GM18858 (cell line): ENCODE measurements around the gene DNASE1.

Experiments used
- ATAC-seq: cut with Tn5 transposase; IDR thresholded peaks from one replicate; pipeline ENCODE4 v1.9.1; 2021; ENCODE audit not compliant: unreplicated experiment

Gene DNASE1

DNA sequence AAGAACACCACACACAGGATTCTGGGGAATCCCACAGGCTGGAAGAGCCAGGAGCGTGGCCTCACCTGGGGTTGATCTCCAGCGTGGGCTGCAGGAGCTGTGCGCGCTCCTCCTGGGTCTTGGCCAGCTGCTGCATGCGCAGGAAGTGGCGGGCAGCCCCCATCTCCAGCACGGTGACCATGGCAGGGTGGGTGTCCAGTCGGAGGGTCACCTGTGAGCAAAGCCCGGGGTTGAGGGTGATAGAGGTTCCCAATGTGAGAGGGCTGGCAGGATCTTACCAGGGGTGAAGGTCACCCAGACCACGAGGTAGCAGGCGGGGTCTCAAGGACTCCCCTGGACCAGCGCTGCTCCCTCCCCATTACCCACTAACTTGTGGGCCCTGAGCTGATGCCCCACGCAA is 7.4 kb downstream of the DNASE1 start:
- ATAC-seq = no peak

DNA sequence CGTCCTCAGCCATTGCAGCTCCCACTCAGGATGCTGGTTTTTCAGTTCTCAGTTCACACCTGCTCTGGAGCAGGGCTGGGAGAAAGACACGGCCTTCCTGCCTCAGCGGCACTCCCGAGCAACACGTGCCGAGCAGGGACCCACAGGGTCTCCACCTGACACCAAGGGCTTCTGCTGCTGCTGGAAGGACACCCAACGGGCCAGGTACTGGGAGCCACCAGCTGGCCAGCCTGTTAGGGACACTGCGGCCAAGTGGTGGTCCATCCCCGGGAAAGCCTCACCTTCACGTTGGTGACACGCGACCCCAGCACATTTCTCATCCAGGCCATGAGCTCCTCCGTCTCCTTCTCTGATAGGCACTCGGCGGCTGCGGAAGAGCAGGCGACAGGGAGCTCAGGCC is 8.1 kb downstream of the DNASE1 start:
- ATAC-seq = no peak

DNA sequence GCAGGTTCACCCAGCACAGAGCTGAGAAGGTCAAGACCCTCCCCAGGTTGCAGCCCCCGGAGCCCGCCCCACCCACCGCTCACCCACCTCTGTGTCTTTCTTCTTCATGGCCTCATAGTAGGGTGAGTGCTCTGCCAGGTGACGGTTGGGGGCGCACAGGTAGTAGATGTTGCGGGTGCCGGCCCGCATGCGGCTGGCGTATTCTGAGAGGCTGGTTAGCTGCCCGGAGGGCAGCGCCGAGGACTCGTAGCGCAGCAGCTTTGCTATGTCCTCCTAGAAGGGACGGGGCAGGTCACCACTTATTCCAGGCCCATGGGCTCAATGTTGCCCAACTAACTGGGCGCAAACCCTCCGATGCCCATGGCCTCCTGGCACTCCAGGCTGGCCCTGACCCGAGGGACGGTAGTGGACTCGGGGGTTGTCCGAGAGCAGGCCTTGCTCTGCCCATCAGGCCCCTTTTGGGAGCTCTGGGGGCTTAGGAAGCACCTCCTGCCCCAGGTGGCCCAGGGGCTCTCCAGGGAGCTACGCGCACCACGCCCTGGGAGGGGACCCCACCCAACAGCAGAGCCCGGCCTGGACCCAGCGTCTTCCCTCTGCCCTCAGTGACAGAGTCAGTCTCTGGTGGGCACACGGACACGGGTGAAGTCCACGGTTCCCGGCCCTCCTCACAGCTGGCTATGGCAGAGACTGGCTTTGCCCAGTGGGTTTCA is 9.9 kb downstream of the DNASE1 start:
- no peak for ATAC-seq

DNA sequence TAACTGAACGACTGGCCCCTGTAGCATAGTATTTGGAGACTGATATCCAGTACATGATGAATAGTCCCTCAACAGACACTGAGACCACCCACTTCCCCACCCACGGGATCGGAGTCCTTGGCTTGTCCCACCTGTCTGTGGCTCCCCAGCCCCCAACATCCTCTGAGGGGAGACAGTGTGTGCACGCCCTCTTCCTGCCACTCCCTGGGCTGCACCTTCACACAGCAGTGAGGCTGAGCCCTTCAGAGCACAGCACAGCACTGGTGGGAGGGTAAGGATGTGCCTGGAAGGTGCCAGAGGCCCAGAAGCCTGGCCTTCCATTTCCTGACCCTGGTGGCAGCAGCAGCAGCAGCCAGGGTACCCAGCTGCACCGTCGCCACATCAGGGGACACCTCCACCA is 11.0 kb downstream of the DNASE1 start:
- no peak for ATAC-seq

DNA sequence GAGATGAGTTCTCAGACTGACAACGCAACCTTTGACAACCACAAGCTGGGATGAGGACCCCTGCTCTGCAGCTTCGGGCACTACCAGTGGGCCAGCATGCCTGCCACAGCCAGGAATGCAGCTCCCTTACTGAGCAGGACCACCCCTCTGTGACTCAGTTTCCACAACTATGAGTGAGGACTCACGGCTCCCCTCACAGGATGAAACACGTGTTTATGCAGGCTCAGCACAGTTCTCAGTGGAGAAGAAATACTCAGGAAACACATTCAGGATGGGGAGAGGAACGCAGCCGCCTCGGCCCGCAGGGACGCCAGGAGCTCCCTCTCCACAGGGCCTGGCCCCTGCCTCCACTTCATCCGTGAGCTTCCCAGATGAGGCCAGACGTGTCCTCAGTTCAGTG is 14.1 kb downstream of the DNASE1 start:
- no peak for ATAC-seq

DNA sequence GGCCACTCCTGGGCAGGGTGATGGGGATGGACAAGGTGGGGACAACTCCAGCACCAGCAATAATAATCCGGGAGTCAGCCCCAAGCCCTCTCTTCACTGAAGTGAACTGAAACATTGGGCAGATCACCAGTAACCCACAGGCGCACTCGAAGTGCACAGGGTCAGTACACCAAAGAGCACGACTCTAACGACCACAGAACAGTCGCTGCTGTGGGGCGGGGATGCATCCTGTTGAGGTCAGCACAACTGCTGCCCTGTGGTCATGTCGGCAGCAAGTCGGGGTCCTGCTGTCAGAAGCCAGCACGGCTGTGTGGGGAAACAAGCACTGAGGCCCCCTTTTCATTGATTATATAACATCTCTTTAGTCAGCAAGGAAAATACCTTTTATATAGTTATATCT is 14.6 kb downstream of the DNASE1 start:
- ATAC-seq = no peak

DNA sequence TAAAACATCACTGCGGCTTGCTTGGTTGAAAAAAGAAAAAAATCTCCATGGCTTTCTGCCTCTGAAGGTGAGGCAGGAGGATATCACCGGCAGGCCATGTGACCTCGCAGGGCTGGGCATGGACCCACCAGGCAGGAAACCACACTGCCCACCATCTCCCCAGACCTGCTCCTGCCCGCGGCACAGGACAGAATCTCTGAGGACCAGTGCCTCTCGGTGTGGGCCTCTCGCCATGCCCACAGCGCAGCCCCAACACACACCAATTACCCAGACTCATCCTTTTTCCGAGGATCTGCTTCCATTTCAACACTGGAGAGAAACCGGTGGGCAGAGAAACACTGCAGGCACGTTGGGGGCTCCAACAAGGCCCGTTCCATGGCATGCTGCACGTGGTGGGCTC is 16.2 kb downstream of the DNASE1 start:
- no peak for ATAC-seq

DNA sequence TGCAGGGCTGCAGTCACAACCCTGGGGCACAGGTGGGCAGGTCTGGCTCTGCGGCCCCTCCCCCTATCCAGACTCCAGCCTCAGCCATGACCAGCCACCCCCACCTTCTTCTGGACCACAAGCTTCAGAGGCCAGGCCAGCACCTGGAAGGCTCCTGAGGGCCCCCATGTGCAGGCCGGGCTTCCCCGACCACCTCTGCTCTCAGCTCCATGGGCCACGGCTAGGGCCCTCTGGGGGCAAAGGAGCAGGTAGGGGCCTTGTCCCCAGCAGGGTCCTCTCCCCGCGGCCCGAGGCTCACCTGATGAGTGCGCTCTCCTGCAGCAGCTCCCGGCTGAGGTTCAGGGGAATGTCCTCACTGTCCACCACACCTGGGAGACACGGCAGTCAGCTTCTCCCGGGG is 16.9 kb downstream of the DNASE1 start:
- no peak for ATAC-seq

DNA sequence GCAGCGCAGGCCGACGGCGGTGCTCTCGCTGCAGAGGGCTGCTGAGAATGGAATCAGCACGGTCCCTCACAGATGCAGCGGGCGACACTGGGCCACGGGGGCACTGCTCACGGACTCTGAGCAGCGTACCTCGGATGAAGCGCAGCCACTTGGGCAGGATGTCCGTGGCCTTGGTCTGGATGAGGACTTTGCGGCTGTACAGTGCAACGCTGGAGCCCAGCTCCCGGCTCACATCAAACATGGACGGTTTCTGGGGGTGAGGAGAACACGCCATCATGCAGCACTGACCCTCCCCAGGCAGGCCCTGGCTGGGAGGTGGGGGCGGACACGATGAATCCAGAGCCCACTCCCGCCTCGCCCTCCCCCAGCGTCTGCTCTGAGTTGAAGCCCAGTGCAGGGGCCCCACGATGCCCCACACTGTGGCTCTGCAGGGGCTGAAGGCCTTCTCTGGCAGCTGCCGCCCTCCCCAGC is 18.1 kb downstream of the DNASE1 start:
- ATAC-seq = no peak

DNA sequence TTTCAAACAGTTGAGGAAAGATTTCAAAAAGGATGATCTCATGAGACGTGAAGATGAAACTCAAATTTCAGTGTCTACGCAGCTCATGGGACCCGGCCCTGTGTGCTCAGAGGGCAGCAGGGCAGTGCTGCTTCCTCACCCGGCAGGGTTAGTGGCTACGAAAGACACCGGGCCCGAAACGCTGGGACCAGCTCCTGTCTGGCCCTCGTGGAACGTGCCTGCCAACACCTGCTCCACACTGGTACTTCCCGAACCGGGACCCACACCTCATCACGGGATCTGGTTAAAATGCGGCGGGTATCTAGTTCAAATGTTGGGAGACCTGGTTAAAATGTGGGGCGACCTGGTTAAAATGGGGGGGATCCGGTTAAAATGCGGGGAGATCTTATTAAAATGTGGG is 18.7 kb downstream of the DNASE1 start:
- no peak for ATAC-seq

DNA sequence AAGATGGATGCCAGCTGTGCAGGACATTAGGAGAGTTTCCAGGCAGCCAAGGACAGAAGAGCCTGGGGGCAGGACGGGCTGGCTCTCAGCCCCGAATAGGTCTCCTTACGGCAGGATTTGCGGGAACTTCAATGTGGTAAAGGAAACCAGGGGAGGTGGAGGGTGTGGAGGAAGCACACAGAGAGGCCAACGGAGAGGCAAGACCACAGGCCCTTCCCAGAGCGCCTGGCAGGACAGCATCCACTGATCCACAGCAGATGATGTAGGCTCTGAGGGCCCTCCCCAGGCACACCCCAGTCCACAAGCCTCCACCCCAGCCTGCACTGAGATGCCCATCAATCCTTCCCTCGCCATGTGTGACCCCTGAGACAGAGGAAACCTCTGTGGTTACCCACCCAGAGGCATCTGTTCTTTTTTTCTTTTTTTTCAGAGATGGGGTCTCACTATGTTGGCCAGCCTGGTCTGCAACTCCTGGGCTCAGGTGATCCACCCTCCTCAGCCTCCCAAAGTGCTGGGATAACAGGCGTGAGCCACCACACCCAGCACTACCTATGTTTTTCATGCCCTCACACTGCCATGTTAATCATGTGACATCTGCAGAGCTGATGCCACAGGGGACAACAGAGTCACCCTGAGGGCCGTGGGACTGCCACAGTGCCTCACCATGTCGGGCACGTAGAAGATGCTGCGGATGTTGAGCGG is 19.3 kb downstream of the DNASE1 start:
- ATAC-seq = no peak

DNA sequence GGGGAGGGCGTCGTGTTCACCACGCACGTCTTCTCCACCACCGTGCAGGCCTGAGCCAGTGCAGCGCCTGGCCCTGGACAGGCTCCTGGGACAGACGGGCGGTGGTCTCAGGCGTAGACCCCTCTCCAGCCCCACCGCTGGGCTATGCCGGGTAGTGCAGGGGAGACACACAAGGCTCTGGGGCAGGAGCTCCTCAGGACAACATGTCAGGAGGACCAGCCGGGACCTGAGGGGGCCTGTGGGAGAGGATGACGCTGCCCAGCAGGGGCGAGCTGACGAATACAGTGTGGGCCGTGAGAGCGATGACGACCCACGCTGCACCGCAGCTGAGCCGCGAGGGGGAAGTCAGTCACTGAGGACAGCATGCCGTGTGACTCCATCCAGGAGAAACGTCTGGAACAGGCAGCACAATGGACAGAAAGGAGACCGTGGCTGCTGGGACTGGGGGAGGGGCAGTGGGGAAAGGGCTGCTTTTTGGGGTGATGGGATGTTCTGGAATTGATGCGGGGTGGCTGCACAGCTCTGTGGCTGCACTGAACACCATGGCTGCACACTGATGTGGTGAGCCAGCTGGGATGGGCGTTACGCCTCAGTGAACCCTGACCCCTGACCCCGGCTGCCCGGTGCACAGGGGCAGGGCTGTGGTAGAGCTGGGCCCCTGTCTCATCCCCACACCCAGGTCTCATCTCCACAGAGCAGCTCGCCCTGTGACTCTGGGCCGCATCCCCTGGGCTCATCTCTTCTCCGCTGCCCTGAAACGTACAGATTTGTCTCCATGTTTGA is 20.2 kb downstream of the DNASE1 start:
- ATAC-seq = no peak

DNA sequence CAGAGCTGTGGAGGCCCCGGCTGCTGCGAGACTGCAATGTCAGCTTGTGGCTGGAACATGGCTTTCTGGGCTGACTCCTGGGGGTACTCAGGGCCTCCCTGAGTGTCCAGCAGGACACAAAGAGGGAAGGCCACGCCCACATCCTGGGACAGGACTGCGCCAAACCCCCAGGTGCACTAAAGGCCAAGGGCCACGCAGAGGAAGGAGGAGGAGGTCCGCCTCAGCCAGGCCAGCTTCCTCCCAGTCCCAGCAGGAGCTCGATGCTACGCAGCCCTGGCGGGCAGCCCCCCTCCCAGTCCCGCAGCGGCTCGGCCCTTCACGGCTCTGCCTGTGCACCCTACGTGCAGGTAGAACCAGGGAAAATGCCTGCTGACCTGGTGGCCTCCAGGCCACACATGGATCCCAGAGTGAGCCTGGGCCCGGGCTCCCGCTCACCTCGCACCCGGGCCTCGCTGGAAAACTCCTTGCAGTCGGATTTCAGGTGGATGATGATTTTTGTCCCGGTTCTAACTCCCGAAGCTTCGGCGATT is 21.2 kb downstream of the DNASE1 start:
- ATAC-seq = no peak

DNA sequence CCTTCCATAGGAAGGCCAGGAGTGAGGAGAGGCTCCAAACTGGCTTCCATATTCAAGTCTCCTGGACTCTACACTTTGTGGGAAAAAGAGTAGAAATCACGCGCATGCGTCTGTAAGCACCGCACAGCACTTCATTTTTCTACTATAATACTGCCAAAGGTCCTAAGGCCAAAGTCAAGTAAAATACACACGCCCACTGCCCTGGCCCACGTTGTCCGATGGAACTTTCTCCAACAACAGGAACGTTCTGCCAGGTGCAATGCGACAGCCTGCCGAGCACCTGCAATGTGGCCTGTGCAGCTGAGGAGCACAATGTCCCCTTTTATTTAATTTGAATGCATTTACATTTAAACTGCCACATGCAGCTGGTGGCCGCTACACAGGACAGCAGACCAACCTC is 23.5 kb downstream of the DNASE1 start:
- no peak for ATAC-seq

DNA sequence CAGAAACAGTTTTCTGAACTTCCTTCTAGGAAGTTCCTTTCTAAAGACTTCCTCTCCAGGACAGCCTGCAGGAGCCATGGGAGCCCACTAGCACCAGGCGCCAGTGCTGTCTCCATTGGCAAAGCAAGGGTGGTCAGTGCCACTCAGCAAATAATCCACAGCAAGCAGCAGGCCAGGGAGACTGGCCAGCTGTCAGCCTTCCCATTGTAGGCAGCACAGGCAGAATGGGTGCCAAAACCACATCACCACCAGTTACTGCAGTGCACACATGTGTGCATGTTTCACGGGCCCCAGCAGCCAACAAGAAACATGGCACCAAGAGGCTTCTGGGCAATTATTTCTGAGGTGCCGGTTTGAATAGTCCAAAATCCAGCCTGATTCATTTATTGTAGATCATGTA is 26.7 kb downstream of the DNASE1 start:
- no peak for ATAC-seq

DNA sequence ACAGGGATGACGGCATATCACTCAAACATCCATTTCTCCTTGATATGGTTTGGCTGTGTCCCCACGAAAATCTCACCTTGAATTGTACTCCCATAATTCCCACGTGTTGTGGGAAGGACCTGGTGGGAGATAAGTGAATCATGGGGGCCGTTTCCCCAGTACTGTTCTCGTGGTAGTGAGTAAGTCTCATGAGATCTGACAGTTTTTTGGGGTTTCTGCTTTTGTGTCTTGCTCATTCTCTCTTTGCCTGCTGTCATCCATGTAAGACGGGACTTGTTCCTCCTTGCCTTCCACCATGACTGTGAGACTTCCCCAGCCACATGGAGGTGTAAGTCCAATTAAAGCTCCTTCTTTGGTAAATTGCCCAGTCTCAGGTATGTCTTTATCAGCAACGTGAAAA is 32.5 kb downstream of the DNASE1 start:
- ATAC-seq = no peak

DNA sequence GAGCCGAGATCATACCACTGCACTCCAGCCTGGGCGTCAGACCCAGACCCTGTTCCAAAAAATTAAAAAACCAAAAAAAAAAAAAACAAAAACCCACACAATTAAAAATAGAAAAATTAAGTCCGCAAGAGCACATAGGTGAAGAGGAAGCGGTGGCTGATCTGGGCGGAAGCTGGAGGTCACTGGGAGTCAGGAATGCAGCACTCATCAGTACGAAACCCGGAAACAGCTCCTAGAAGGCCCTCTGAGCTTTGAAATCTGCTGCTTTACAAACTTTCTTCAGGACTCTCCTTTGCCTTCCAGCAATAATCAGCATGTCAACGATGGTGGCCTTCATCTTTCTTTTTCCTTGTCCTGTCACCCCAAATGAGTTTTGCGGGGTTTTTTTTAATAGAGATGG is 33.3 kb downstream of the DNASE1 start:
- ATAC-seq = no peak

DNA sequence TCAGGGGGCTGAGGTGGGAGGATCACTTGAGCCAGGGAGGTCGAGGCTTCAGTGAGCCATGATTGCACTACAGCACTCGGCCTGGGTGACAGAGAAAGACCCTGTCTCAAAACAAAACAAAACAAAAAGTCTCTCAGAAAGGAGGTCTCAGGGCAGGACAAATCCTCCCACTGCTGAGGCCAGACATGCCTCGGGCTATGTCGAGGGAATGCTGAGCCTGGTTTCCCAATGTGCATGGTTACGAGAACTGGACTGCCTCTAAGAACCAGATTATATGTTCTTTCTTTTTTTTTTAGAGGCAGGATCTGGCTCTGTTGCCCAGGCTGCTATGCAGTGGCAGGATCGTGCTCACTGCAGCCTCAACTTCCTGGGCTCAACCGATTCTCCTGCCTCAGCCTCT is 35.2 kb downstream of the DNASE1 start:
- ATAC-seq = no peak

DNA sequence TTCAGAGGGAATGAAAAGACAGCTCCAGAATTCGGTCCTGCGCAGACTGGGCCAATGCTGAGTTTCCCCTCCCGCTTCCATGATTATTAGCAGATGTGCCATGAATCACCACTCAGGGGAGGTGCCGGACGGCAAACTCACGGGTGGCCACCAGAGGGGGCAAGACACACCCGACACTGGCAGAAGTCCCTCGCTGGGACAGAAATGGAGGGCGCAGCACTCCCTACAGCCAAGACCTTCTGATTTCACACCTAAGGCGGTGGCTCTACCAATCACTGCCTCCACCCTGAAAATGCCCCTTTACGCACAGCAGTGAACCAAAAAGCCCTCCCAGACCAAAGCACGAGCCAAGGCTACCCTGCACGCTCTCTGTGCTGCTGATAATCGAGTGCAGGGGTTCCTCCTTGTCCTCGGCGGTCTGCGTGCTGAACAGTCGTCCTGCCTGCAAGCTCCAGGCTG is 36.0 kb downstream of the DNASE1 start:
- ATAC-seq = no peak

DNA sequence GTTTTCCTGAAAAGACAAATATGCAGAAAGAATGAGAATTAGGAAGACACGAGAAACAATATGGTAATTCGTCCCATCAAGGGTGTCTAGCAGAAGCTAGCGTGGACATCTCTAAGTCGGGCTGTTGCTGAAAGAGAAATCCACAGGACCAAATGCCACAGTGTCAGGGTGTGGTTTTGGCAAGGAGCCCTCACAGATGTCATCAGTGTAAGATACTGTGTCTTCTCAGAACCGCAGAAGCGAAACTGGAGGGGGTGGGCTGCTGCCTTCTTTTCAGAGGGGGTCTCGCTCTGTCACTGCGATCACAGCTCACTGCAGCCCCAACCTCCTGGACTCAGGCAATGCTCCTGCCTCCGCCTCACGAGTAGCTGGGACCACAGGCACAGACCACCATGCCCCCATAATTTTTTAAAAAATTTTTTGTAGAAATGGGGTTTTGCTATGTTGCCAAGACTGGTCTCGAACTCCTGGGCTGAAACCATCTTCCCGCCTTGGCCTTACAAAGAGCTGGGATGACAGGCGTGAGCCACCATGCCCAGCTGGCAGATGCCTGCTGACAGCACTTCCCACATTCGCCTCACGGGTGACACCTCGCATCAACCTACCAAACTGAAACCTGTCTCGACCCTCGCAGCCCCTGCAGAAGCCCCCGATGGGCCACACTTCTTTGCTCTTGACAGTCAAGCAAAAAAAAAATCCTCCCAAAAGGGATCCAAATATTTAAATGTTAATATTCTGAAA is 36.7 kb downstream of the DNASE1 start:
- ATAC-seq = no peak

DNA sequence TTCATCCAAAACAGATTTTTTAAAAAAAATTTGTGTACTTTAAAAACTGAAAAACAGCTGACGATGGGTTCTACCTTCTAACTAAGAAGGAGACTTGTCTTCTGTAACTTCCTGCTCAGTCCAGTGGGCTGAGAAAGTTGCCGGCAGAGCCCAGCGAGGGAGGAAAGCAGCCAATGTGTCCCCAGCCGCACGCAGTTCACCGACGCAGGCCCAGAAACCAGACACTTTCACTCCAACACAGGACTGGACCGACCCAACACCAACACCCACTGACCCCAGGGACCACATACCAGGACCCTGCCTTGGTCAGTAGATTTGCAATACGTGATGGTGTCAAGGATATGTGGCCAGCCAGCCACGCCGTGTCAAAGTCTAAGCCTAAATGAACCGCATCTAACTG is 37.3 kb downstream of the DNASE1 start:
- no peak for ATAC-seq
